WTC11 (cell line): ENCODE results near the gene TNFRSF19.

ENCODE experiments used
- FOXJ3 ChIP-seq: sonication (generic); formaldehyde crosslinking; IDR thresholded peaks from 2 replicates; pipeline ENCODE4 v1.9.0; 2021; ENCODE audit warnings: missing genetic modification reagents, mild to moderate bottlenecking, borderline replicate concordance
- KAT7 ChIP-seq: sonication (generic); formaldehyde crosslinking; IDR thresholded peaks from 2 replicates; pipeline ENCODE4 v1.8.1; 2023; ENCODE audit warnings: missing genetic modification reagents, mild to moderate bottlenecking, borderline replicate concordance
- NFYB ChIP-seq: sonication (generic); formaldehyde crosslinking; conservative IDR thresholded peaks from 2 replicates; pipeline ENCODE4 v1.8.0; 2022; ENCODE audit warnings: low read depth, missing genetic modification reagents
- NR2C2 ChIP-seq: sonication (generic); formaldehyde crosslinking; IDR thresholded peaks from 2 replicates; pipeline ENCODE4 v1.8.0; 2022; ENCODE audit warnings: mild to moderate bottlenecking, missing genetic modification reagents
- PRRX2 ChIP-seq: fragments of 250-450 bp; sonication (Bioruptor Pico); IDR thresholded peaks from 2 replicates; pipeline ENCODE4 v1.8.0; 2021; ENCODE audit warnings: mild to moderate bottlenecking
- SMAD4 ChIP-seq: sonication (generic); formaldehyde crosslinking; IDR thresholded peaks from 2 replicates; pipeline ENCODE4 v1.8.0; 2022; ENCODE audit warnings: mild to moderate bottlenecking, missing genetic modification reagents
- TEAD4 ChIP-seq: sonication (generic); formaldehyde crosslinking; IDR thresholded peaks from 2 replicates; pipeline ENCODE4 v1.8.0; 2022; ENCODE audit warnings: mild to moderate bottlenecking, missing genetic modification reagents
- TF ChIP-seq, protein P1 (sequence below): fragments of 200-600 bp; IDR thresholded peaks from 2 replicates; pipeline ENCODE4 v1.8.0; 2022; ENCODE audit warnings: antibody characterized with exemption
- TF ChIP-seq, protein P2 (sequence below): sonication (generic); formaldehyde crosslinking; IDR thresholded peaks from 2 replicates; pipeline ENCODE4 v1.8.0; 2022; ENCODE audit warnings: mild to moderate bottlenecking, missing genetic modification reagents
- TF ChIP-seq, protein P3 (sequence below): sonication (generic); formaldehyde crosslinking; IDR thresholded peaks from 2 replicates; pipeline ENCODE4 v1.8.0; 2022; ENCODE audit warnings: mild to moderate bottlenecking, missing genetic modification reagents
- TF ChIP-seq, protein P4 (sequence below): sonication (generic); formaldehyde crosslinking; IDR thresholded peaks from 2 replicates; pipeline ENCODE4 v1.8.1; 2023; ENCODE audit warnings: mild to moderate bottlenecking, missing genetic modification reagents, moderate library complexity

DNA sequence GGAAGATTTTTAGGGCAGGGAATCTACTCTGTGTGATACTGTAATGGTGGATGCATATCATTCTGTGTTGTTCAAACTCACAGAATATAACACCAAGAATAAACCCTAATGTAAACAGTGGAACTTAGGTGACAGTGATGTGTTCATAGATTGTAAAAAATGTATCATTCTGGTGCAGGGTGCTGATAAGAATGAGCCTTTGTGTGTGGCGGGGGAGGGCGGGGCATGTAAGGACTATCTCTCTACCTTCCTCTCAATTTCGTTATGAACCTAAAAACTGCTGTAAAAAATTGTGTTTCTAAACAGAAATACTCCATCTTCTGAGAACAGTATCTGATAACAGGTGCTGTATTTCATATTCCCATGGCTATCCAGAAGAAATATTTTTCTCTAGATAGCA is 35.6 kb downstream of the TNFRSF19 start:
- TF ChIP-seq, protein P1, sequence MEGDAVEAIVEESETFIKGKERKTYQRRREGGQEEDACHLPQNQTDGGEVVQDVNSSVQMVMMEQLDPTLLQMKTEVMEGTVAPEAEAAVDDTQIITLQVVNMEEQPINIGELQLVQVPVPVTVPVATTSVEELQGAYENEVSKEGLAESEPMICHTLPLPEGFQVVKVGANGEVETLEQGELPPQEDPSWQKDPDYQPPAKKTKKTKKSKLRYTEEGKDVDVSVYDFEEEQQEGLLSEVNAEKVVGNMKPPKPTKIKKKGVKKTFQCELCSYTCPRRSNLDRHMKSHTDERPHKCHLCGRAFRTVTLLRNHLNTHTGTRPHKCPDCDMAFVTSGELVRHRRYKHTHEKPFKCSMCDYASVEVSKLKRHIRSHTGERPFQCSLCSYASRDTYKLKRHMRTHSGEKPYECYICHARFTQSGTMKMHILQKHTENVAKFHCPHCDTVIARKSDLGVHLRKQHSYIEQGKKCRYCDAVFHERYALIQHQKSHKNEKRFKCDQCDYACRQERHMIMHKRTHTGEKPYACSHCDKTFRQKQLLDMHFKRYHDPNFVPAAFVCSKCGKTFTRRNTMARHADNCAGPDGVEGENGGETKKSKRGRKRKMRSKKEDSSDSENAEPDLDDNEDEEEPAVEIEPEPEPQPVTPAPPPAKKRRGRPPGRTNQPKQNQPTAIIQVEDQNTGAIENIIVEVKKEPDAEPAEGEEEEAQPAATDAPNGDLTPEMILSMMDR: no peak
- TF ChIP-seq, protein P2, sequence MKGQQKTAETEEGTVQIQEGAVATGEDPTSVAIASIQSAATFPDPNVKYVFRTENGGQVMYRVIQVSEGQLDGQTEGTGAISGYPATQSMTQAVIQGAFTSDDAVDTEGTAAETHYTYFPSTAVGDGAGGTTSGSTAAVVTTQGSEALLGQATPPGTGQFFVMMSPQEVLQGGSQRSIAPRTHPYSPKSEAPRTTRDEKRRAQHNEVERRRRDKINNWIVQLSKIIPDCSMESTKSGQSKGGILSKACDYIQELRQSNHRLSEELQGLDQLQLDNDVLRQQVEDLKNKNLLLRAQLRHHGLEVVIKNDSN (CRISPR knock-in tag): no peak
- TF ChIP-seq, protein P3, sequence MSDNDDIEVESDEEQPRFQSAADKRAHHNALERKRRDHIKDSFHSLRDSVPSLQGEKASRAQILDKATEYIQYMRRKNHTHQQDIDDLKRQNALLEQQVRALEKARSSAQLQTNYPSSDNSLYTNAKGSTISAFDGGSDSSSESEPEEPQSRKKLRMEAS: no peak
- no peak for TF ChIP-seq SMAD4 (CRISPR knock-in tag)
- no peak for TF ChIP-seq NR2C2 (CRISPR knock-in tag)
- no peak for TF ChIP-seq KAT7 (CRISPR knock-in tag)
- TF ChIP-seq, protein P4, sequence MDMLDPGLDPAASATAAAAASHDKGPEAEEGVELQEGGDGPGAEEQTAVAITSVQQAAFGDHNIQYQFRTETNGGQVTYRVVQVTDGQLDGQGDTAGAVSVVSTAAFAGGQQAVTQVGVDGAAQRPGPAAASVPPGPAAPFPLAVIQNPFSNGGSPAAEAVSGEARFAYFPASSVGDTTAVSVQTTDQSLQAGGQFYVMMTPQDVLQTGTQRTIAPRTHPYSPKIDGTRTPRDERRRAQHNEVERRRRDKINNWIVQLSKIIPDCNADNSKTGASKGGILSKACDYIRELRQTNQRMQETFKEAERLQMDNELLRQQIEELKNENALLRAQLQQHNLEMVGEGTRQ (CRISPR knock-in tag): no peak
- TF ChIP-seq FOXJ3 (CRISPR knock-in tag): no peak
- TF ChIP-seq PRRX2: no peak
- no peak for TF ChIP-seq NFYB (CRISPR knock-in tag)
- no peak for TF ChIP-seq TEAD4 (CRISPR knock-in tag)
